Endodermal cell (in vitro differentiated cells): ENCODE measurements around the gene ATP2B1. TPM values are rescaled to one million over a fixed set of nuclear protein-coding genes. Genes with fewer than 3 reads are reported as not detected.

Experiments
- DNase-seq: peaks from one replicate; pipeline ENCODE4 v3.0.0-alpha.2; 2017
- H3K27ac ChIP-seq: 2 replicates; pipeline ENCODE4 v1.5.1; 2013; ENCODE audit warnings: mild to moderate bottlenecking, low read depth, low read length, moderate library complexity
- H3K27me3 ChIP-seq: 2 replicates; pipeline ENCODE4 v1.6.1; 2013; ENCODE audit warnings: mild to moderate bottlenecking, low read length, moderate library complexity; ENCODE audit not compliant: insufficient read depth, control insufficient read depth, poor library complexity, severe bottlenecking
- H3K36me3 ChIP-seq: 2 replicates; pipeline ENCODE4 v1.7.0; 2013; ENCODE audit warnings: mild to moderate bottlenecking, low read length, moderate library complexity; ENCODE audit not compliant: control insufficient read depth, insufficient read depth
- H3K4me1 ChIP-seq: one replicate; pipeline ENCODE4 v1.7.0; 2013; ENCODE audit warnings: low read length; ENCODE audit not compliant: control insufficient read depth, insufficient read depth
- H3K4me3 ChIP-seq: 2 replicates; pipeline ENCODE4 v1.5.1; 2013; ENCODE audit warnings: mild to moderate bottlenecking, low read length, moderate library complexity
- H3K9ac ChIP-seq: 2 replicates; pipeline ENCODE4 v1.6.1; 2013; ENCODE audit warnings: mild to moderate bottlenecking, low read length, moderate library complexity; ENCODE audit not compliant: poor library complexity, severe bottlenecking; ENCODE audit errors: extremely low read depth
- H3K9me3 ChIP-seq: 2 replicates; pipeline ENCODE4 v1.6.1; 2013; ENCODE audit warnings: mild to moderate bottlenecking, low read length, moderate library complexity; ENCODE audit not compliant: control insufficient read depth
- H3K27ac Mint-ChIP-seq: 2 replicates; pipeline ENCODE4 v1.8.0; 2020; ENCODE audit warnings: mixed read lengths
- H3K27me3 Mint-ChIP-seq: 2 replicates; pipeline ENCODE4 v1.8.0; 2021; ENCODE audit warnings: mild to moderate bottlenecking, mixed read lengths; ENCODE audit not compliant: insufficient read depth
- H3K36me3 Mint-ChIP-seq: 2 replicates; pipeline ENCODE4 v1.8.0; 2020; ENCODE audit warnings: low read depth, mixed read lengths
- H3K4me1 Mint-ChIP-seq: 2 replicates; pipeline ENCODE4 v1.8.0; 2020; ENCODE audit warnings: mixed read lengths
- H3K4me3 Mint-ChIP-seq: 2 replicates; pipeline ENCODE4 v1.8.0; 2020; ENCODE audit warnings: mild to moderate bottlenecking, moderate library complexity, mixed read lengths
- H3K9me3 Mint-ChIP-seq: 2 replicates; pipeline ENCODE4 v1.8.0; 2020; ENCODE audit warnings: mild to moderate bottlenecking, mixed read lengths
- CTCF ChIP-seq: fragments of 200-600 bp; sonication (generic); conservative IDR thresholded peaks from 2 replicates; pipeline ENCODE4 v1.5.0; 2021; ENCODE audit warnings: antibody characterized with exemption, mild to moderate bottlenecking
- WGBS, 2 experiments: methylation state at CpG; one replicate each; pipeline versions ENCODE4 v1.1.5 to v1.1.7; 2013; ENCODE audit warnings: missing lambda C conversion rate in 2 of 2, mixed read lengths in 1 of 2; ENCODE audit not compliant: insufficient coverage in 1 of 2, insufficient read length in 1 of 2; 5-methylcytosine and 5-hydroxymethylcytosine counted together
- total RNA-seq, 2 donors: library from RNA; stranded (reverse); fragmentation: NEBNext Ultra II Directional in 1 of 2; extraction: Animal tissue kit (Norgen Biotek cat#: 25700) in 1 of 2; gene quantifications; 2 replicates in 1 of 2; 3 replicates in 1 of 2; pipeline ENCODE4 v1.2.1, GENCODE V29; 2021

The ATP2B1 gene
- total RNA-seq, 2 donors from 2014 or later = 66.7 to 81.9 TPM

- no peak for TF ChIP-seq CTCF
- Histone ChIP-seq H3K36me3 (no peaks in the 10 kb centered on the region), H3K9ac (peak overlapping the region; percentile 72), H3K27me3 (peaks cover 11% of the 10 kb centered on the region), H3K27ac (no peak overlapping the region), H3K4me3 (peak overlapping the region; percentile 87), H3K4me1 (no peaks in the 10 kb centered on the region), H3K9me3 (no peaks in the 10 kb centered on the region)
- peaks cover 35% of the 10 kb centered on the region for H3K27me3 Mint-ChIP-seq
- DNase-seq = no peak
- no peaks in the 10 kb centered on the region for H3K36me3 Mint-ChIP-seq
- peak overlapping the region; percentile 81 for H3K4me3 Mint-ChIP-seq
- no peak overlapping the region for H3K27ac Mint-ChIP-seq
- peaks cover 21% of the 10 kb centered on the region for H3K4me1 Mint-ChIP-seq
- WGBS, 2 experiments = 77 to 82% methylated on average over 5 to 7 of the region's 7 CpGs
- H3K9me3 Mint-ChIP-seq = no peaks in the 10 kb centered on the region
Observed at GRCh38 chr12:89706551-89706950, 2.1 kb downstream of the ATP2B1 start.

- Mint-ChIP-seq H3K36me3 (no peaks in the 10 kb centered on the region), H3K27me3 (peaks cover 20% of the 10 kb centered on the region), H3K9me3 (no peaks in the 10 kb centered on the region), H3K4me3 (no peak overlapping the region), H3K27ac (no peak overlapping the region), H3K4me1 (peaks cover 18% of the 10 kb centered on the region)
- no peak for TF ChIP-seq CTCF
- Histone ChIP-seq H3K27me3 (no peaks in the 10 kb centered on the region), H3K4me3 (no peak overlapping the region), H3K36me3 (no peaks in the 10 kb centered on the region), H3K9me3 (no peaks in the 10 kb centered on the region), H3K4me1 (no peaks in the 10 kb centered on the region), H3K9ac (no peak overlapping the region), H3K27ac (no peak overlapping the region)
- WGBS, 2 experiments = 95% methylated on average over 1 of the region's 1 CpG; no CpG with 5 or more reads in 1 of the 2 experiments
- no peak for DNase-seq
Observed at GRCh38 chr12:89704457-89704856, 4.2 kb downstream of the ATP2B1 start.

- Histone ChIP-seq H3K9ac (no peak overlapping the region), H3K27ac (no peak overlapping the region), H3K27me3 (no peaks in the 10 kb centered on the region), H3K9me3 (no peaks in the 10 kb centered on the region), H3K4me3 (no peak overlapping the region), H3K4me1 (no peaks in the 10 kb centered on the region), H3K36me3 (no peaks in the 10 kb centered on the region)
- Mint-ChIP-seq H3K4me3 (no peak overlapping the region), H3K4me1 (peaks cover 18% of the 10 kb centered on the region), H3K27ac (no peak overlapping the region), H3K9me3 (no peaks in the 10 kb centered on the region), H3K36me3 (no peaks in the 10 kb centered on the region), H3K27me3 (peaks cover 20% of the 10 kb centered on the region)
- DNase-seq = no peak
- TF ChIP-seq CTCF = no peak
- WGBS, 2 experiments = 95 to 100% methylated on average over 1 of the region's 1 CpG
Observed at GRCh38 chr12:89703768-89704167, 4.9 kb downstream of the ATP2B1 start.
